ENCODE measurements around the gene KCNMB2.

The KCNMB2 gene

GRCh38 chr3:178785961-178786360 is 249.7 kb downstream of the KCNMB2 start:
- no peak for TF ChIP-seq CTCF (IDR thresholded peaks at IDR 0.05; ENCODE audit: insufficient read depth, low read depth, low read length, missing control alignments)
- peak; percentile 9 for DNase-seq (ENCODE audit: low read depth)
- no peak overlapping the region for H3K4me3 ChIP-seq (ENCODE audit: low read length)

- TF ChIP-seq CTCF (IDR thresholded peaks at IDR 0.05; ENCODE audit: insufficient read depth, low read depth, low read length, missing control alignments) = no peak
- no peak overlapping the region for H3K4me3 ChIP-seq (ENCODE audit: low read length)
- DNase-seq (ENCODE audit: low read depth) = no peak
These were observed 251.7 kb downstream of the KCNMB2 start for GRCh38 chr3:178787960-178788359.

GRCh38 chr3:178794711-178795110 is 258.5 kb downstream of the KCNMB2 start:
- DNase-seq (ENCODE audit: low read depth) = no peak
- no peak for TF ChIP-seq CTCF (IDR thresholded peaks at IDR 0.05; ENCODE audit: insufficient read depth, low read depth, low read length, missing control alignments)
- no peak overlapping the region for H3K4me3 ChIP-seq (ENCODE audit: low read length)

GRCh38 chr3:178795349-178795748 is 259.1 kb downstream of the KCNMB2 start:
- TF ChIP-seq CTCF (IDR thresholded peaks at IDR 0.05; ENCODE audit: insufficient read depth, low read depth, low read length, missing control alignments) = peak; percentile 6
- no peak for DNase-seq (ENCODE audit: low read depth)
- H3K4me3 ChIP-seq (ENCODE audit: low read length) = no peak overlapping the region

- no peak for DNase-seq (ENCODE audit: low read depth)
- TF ChIP-seq CTCF (IDR thresholded peaks at IDR 0.05; ENCODE audit: insufficient read depth, low read depth, low read length, missing control alignments) = no peak
- no peak overlapping the region for H3K4me3 ChIP-seq (ENCODE audit: low read length)
These were observed 266.0 kb downstream of the KCNMB2 start for GRCh38 chr3:178802259-178802658.

GRCh38 chr3:178802993-178803693 is 266.9 kb downstream of the KCNMB2 start:
- no peak for DNase-seq (ENCODE audit: low read depth)
- TF ChIP-seq CTCF (IDR thresholded peaks at IDR 0.05; ENCODE audit: insufficient read depth, low read depth, low read length, missing control alignments) = no peak
- H3K4me3 ChIP-seq (ENCODE audit: low read length) = no peak overlapping the region

- no peak for TF ChIP-seq CTCF (IDR thresholded peaks at IDR 0.05; ENCODE audit: insufficient read depth, low read depth, low read length, missing control alignments)
- no peak overlapping the region for H3K4me3 ChIP-seq (ENCODE audit: low read length)
- no peak for DNase-seq (ENCODE audit: low read depth)
These were observed 268.4 kb downstream of the KCNMB2 start for GRCh38 chr3:178804606-178805005.

Measured in epithelial cell of esophagus (primary cell).